GM18511 (cell line): ENCODE data around the gene ZNF532.
"Not testable (repeated sequence)": the region's sequence is repeated elsewhere in the genome, so short reads cannot be mapped to it uniquely, and the experiment has no call there.

Experiments
- ATAC-seq: cut with Tn5 transposase; IDR thresholded peaks from one replicate; pipeline ENCODE4 v1.9.1; 2021; ENCODE audit warnings: mild to moderate bottlenecking, moderate library complexity; ENCODE audit not compliant: unreplicated experiment

Gene ZNF532

GRCh38 chr18:59001721-59002120 lies 137.0 kb downstream of the ZNF532 start:
- ATAC-seq = no peak

GRCh38 chr18:59002974-59003594 lies 138.4 kb downstream of the ZNF532 start:
- no peak for ATAC-seq

- ATAC-seq = no peak
Observed at GRCh38 chr18:59005262-59005661, 140.6 kb downstream of the ZNF532 start.

GRCh38 chr18:59006461-59007067 lies 141.9 kb downstream of the ZNF532 start:
- ATAC-seq = no peak

DNA sequence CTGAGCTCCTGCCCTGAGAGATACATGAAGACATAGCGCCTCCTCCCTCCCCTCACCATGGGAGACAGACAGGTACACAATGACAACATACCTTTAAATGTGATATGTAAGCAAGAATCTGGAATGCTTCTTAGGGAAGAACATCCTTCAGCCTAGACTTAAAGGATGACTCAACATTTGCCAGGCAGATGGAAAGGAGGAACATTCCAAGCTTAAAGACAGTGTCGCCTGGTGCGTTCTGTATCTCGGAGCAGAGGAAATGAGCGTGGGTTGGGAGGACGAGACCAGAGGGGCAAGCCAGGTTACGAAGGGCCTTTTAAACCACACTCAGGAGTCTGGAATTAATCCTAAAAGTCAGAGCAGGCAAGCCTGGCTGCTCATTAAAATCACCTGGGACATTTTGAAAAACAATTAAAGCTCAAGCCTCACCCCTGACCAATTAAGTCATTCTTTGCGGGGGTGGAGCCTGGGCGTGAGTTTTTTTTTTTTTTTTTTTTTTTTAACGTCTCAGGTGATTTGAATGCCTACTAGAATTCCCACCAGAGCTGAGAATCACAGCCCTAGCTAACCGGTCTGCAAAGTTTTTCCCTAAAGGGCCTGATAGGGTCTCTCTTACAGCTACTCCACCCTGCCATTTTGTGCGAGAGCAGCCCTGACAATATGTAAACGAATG lies 143.8 kb downstream of the ZNF532 start:
- ATAC-seq = no peak

GRCh38 chr18:59009846-59010245 lies 145.2 kb downstream of the ZNF532 start:
- ATAC-seq = no peak

DNA sequence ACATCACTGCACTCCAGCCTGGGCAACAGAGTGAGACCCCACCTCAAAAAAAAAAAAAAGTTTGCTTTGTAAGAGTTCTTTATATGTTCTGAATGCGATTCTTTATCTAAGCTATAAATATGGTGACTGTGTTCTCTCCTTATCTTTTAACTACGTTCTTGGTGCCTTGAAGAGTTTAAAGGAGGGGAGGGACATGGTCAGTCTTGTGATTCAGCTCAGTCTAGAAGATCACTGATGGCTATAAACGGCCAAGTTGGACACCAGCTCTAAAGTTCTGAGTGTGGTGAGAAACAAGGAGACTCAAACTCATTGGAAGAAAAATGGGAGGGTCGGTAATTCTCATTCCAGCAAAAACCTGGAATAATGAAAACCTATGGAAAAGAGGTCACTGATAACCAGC lies 146.6 kb downstream of the ZNF532 start:
- ATAC-seq = no peak

DNA sequence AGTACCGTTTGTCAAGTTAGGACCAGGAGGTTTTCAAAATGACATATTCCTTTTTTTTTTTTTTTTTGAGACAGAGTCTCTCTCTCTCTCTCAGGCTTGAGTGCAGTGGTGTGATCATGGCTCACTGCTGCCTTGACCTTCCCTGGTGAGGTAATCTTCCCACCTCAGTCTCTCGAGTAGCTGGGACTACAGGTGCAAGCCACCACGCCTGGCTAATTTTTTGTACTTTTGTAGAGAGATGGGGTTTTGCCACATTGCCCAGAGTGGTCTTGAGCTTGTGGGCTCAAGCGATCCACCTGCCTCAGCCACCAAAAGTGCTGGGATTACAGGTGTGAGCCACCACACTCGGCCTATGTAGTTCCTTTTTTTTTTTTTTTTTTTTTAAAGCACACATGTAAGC lies 147.1 kb downstream of the ZNF532 start:
- ATAC-seq = no peak

GRCh38 chr18:59012815-59013705 lies 148.4 kb downstream of the ZNF532 start:
- ATAC-seq = no peak

- ATAC-seq = no peak
Observed at GRCh38 chr18:59013744-59014143, 149.1 kb downstream of the ZNF532 start.

DNA sequence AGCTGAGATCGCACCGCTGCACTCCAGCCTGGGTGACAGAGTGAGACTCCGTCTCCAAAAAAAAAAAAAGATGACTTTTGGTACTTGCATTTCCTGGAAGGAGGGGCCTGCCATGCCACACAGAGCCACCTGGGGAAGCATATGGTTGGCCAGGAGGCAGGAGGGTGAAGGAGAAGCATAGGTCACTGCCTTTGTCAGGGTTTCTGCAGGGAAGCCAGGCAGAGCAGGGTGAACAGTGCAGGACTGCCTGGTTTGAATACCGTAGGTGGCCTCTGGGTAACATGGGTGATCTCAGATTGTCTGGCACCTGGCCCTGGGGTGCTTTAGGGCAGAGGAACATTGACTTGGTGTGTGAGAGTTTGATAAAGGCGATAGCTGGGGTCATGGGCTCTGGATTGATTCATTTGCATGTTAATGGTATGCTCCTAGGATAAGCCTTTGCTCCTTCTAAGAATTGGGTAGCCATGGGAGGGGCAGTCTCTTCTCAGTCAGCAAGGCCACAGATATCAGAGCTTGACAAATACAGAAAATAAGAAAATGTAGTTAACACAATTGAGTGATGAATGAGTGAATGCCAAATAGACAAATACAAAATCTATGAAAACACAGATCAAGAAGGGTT lies 151.0 kb downstream of the ZNF532 start:
- no peak for ATAC-seq

DNA sequence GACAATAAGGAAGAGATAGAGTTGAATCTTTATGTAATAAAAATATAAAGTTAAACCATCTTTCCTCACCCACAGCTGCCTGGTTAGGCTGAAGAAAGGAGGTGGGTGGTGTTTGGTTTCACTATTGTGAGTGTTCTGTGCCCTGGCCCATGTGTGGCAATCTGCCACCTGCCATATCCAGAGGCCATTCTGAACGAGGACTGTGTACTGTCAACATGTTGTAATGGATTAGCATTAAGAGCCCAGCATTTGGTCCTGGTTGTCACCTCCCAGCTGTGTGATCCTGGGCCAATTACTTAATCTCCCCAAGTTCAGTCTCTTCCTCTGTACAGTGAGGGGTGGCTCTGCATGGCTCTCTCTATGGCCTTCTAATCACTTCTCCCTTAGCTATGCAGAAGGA lies 156.8 kb downstream of the ZNF532 start:
- no peak for ATAC-seq

DNA sequence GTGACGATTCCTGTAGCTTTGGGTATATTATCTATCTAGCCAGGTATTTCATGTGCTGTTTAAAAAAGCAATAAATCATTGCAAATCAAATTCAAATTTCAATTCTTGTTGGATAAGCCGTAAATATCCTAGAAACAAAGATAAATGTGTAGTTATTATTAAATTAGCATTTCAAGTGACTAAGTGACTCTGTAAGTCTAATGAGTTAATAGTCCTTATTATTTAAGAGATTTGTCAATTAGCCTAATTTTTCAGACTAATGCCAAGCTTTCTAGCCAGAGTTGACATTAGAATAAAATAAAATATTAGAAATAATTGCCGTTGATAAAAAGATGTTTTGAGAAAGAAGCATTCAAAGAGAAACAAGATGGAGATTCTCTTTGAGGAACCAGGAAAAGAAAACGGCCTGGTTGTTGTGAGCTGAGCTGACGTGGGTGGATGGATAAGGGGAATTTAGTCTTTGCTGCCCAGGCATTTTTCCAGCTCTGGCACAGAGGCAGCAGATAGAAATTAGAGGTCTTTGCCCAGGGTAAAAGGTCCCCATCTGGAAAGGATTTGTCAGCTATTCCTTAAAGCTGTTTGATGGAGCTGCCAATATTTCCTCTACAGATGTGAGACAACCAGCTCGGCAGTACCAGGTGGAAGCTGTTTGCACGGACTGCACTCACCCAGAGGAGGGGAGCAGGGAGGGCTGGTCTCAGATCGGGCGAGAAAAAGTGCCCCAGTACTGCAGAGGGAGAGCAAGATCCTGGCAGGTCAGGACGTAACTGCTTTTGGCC lies 157.7 kb downstream of the ZNF532 start:
- no peak for ATAC-seq

DNA sequence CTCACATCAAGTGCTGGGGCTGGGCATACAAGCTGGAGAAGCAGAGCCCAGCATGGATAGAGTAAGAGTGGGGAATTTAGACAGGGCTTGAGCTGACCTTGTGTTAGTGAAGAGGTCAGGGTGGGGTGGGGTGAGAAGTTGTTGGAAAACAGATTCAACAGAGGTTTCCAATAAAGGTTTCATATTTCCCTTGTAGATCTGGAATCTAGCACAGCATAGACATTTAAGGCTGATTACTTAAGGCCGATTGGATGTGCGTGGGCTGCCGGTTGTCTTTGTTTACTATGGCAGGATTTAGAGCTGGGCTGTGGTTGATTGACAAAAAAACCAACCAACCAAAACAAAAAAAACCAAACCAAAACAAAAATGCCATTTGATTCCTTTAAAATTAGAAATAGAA lies 160.2 kb downstream of the ZNF532 start:
- ATAC-seq = no peak

DNA sequence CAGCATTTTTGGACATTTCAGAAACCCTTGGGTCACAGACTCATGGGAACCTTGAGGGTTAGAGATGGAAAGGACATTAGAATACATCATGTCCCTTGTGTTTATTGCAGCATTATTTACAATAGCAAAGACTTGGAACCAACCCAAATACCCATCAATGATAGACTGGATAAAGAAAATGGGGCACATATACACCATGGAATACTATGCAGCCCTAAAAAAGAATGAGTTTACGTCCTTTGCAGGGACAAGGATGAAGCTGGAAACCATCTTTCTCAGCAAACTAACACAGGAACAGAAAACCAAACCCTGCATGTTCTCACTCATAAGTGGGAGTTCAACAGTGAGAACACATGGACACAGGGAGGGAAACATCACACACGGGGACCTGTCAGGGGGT lies 160.9 kb downstream of the ZNF532 start:
- ATAC-seq = not testable (repeated sequence)

GRCh38 chr18:59026364-59026763 lies 161.7 kb downstream of the ZNF532 start:
- ATAC-seq = no peak

DNA sequence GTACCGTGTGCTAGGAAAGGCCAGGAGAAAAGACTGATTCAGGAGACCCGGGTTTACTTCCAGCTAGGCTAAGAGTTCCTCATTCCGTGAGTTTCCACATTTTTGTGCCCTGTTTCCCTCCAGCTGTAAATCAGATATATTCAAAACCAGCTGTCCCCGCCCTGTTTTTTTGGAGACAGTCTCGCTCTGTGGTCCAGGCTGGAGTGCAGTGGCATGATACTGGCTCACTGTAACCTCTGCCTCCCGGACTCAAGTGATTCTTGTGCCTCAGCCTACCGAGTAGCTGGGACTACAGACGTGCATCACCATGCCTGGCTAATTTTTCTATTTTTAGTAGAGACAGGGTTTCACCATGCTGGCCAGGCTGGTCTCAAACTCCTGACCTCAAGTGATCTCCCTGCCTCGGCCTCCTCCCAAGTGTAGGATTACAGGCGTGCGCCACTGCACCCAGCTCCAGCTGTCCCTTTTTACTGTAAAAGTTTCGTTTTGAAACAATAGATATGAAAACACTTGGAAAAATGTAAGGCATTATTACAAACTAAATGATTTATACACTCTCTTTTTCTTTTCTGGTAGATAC lies 162.2 kb downstream of the ZNF532 start:
- no peak for ATAC-seq

GRCh38 chr18:59029663-59030429 lies 165.2 kb downstream of the ZNF532 start:
- no peak for ATAC-seq

DNA sequence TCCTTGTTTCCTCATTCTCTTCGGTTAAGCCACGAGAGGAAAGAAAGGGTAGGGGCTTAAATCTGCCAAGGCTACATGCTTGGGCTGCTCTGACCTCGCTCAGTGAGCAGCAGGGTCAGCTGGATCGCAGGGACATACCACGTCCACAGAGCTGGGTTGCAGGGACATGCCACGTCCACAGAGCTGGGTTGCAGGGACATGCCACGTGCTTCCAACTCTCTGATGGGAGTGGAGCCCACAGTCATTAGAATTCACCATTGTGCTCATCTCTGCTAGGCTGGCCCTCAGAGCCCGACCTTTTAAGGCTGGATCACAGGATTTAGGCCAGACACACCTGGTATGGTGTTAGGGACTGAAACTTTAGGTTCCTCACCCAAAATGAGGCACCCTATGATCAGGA lies 167.6 kb downstream of the ZNF532 start:
- no peak for ATAC-seq
